K562 (cell line): Measurements from ENCODE around the gene LMF2. TPM values are rescaled to one million over a fixed set of nuclear protein-coding genes. Genes with fewer than 3 reads are reported as not detected.

Experiments used
- ATAC-seq: fragments of 200-7000 bp; cut with Tn5 transposase; 3 replicates; pipeline ENCODE4 v1.9.1; 2020; ENCODE audit warnings: moderate library complexity
- BruUV-seq: library from RNA; stranded (reverse); fragments of 400-500 nt; replicated peaks from 2 replicates; lab custom pipeline; 2021; lab: Mats Ljungman, UMichigan
- CTCF ChIA-PET: fragments of 300-600 bp; formaldehyde crosslinking; extraction: SDS; loops from one replicate; lab custom pipeline; 2021; ENCODE audit warnings: low intra/inter-chr PET ratio; lab: Yijun Ruan, JAX
- POLR2A ChIA-PET: fragments of 300-600, 350-650 bp; sonication (Branson Sonifier 250); formaldehyde crosslinking; extraction: SDS; loops from one replicate; lab custom pipeline; 2021; ENCODE audit warnings: antibody characterized with exemption, inconsistent platforms; lab: Yijun Ruan, JAX
- DNase-seq, 4 experiments: peaks; one replicate each; pipeline versions ENCODE4 v3.0.0 to v3.0.0-alpha.2; 2011 to 2018; ENCODE audit warnings: low spot score in 3 of 4, mixed read lengths in 3 of 4; ENCODE audit errors: extremely low read depth in 1 of 4
- FAIRE-seq: peaks from 2 replicates; lab custom pipeline; 2011; peaks lifted over from hg19 to GRCh38; lab: Jason Lieb, UNC
- H2AFZ ChIP-seq: 2 replicates; pipeline ENCODE4 v1.6.0; 2011; ENCODE audit warnings: low read depth, low read length, control low read depth, inconsistent platforms
- H3K27ac ChIP-seq: fragments of 200-600 bp; 3 replicates; pipeline ENCODE4 v1.8.0; 2011; ENCODE audit warnings: low read depth, mild to moderate bottlenecking, control low read depth, inconsistent platforms, low read length, moderate library complexity, mixed read lengths; ENCODE audit errors: extremely low read depth
- H3K27me3 ChIP-seq, 2 experiments: fragments of 300-600 bp in 1 of 2; 2 replicates in 1 of 2; 3 replicates in 1 of 2; pipeline versions ENCODE4 v1.6.0 to v1.8.0; 2011; ENCODE audit warnings: inconsistent platforms in 2 of 2, low read length in 2 of 2, mild to moderate bottlenecking in 1 of 2, mixed read lengths in 1 of 2, moderate library complexity in 1 of 2; ENCODE audit not compliant: control insufficient read depth in 2 of 2, insufficient read depth in 2 of 2
- H3K36me3 ChIP-seq: fragments of 300-600 bp; 3 replicates; pipeline ENCODE4 v1.8.0; 2011; ENCODE audit warnings: mild to moderate bottlenecking, low read length, inconsistent platforms; ENCODE audit not compliant: control insufficient read depth, insufficient read depth
- H3K4me1 ChIP-seq, 2 experiments: fragments of 200-600 bp in 1 of 2; replicated peaks in 1 of 2; 2 replicates in 1 of 2; 3 replicates in 1 of 2; pipeline versions ENCODE4 v1.5.1 to v1.8.0; 2011; ENCODE audit warnings: inconsistent platforms in 2 of 2, low read length in 2 of 2, mild to moderate bottlenecking in 1 of 2, mixed read lengths in 1 of 2, moderate library complexity in 1 of 2; ENCODE audit not compliant: control insufficient read depth in 2 of 2, insufficient read depth in 2 of 2
- H3K4me2 ChIP-seq: 2 replicates; pipeline ENCODE4 v1.6.1; 2011; ENCODE audit warnings: low read length, control low read depth, inconsistent platforms, mixed read lengths; ENCODE audit not compliant: insufficient read depth
- H3K4me3 ChIP-seq: fragments of 200-600 bp; sonication (generic), shearing (Covaris generic); 2 replicates; pipeline ENCODE4 v1.5.1; 2016; ENCODE audit warnings: control low read depth, inconsistent platforms
- H3K79me2 ChIP-seq: fragments of 200-600 bp; 3 replicates; pipeline ENCODE4 v1.8.0; 2011; ENCODE audit warnings: low read length, inconsistent platforms; ENCODE audit not compliant: control insufficient read depth, insufficient read depth
- H3K9ac ChIP-seq, 2 experiments: 2 replicates each; pipeline versions ENCODE4 v1.6.0 to v1.6.1; 2011; ENCODE audit warnings: low read depth in 2 of 2, low read length in 2 of 2, control low read depth in 1 of 2, inconsistent platforms in 1 of 2, mild to moderate bottlenecking in 1 of 2, mixed read lengths in 1 of 2; ENCODE audit not compliant: insufficient read depth in 1 of 2
- H3K9me1 ChIP-seq: one replicate; pipeline ENCODE4 v1.6.0; 2011; ENCODE audit warnings: inconsistent platforms, mild to moderate bottlenecking, low read length, moderate library complexity; ENCODE audit not compliant: control insufficient read depth, insufficient read depth
- H3K9me3 ChIP-seq: replicated peaks from 2 replicates; pipeline ENCODE4 v1.5.1; 2011; ENCODE audit warnings: low read depth, low read length, inconsistent platforms; ENCODE audit not compliant: control insufficient read depth, insufficient read depth
- H4K20me1 ChIP-seq: replicated peaks from 2 replicates; pipeline ENCODE4 v1.6.1; 2011; ENCODE audit warnings: low read length, inconsistent platforms, mixed read lengths; ENCODE audit not compliant: control insufficient read depth, insufficient read depth
- HBP1 ChIP-seq: fragments of 450-650 bp; formaldehyde crosslinking; IDR thresholded peaks from 2 replicates; pipeline ENCODE4 v1.4.0; 2022; ENCODE audit warnings: missing genetic modification characterization
- POLR2G ChIP-seq: fragments of 200-400 bp; formaldehyde crosslinking; IDR thresholded peaks from 2 replicates; pipeline ENCODE4 v1.6.1; 2017; ENCODE audit warnings: low read depth, mild to moderate bottlenecking, antibody characterized with exemption, low read length, moderate library complexity
- ZBTB33 ChIP-seq: sonication (generic); formaldehyde crosslinking; IDR thresholded peaks from 2 replicates; pipeline ENCODE4 v1.8.1; 2023; ENCODE audit warnings: mild to moderate bottlenecking, missing genetic modification reagents
- WGBS: fragments of 100-300 bp; shearing (Covaris generic); methylation state at CpG from one replicate; pipeline ENCODE4 v1.1.6; 2016; ENCODE audit warnings: low coverage, mixed read lengths; ENCODE audit not compliant: insufficient coverage; ENCODE audit errors: missing lambda C conversion rate; 5-methylcytosine and 5-hydroxymethylcytosine counted together
- in situ Hi-C: fragments of 300-500 bp; cut with MboI; formaldehyde crosslinking; loops from 4 replicates; pipeline ENCODE4 v1.15.0; 2018; ENCODE audit warnings: inconsistent platforms, mixed read lengths
- intact Hi-C: fragments of 100-400 bp; cut with micrococcal nuclease; formaldehyde crosslinking; loops from 2 replicates; pipeline ENCODE4 v1.14.2; 2022
- polyA plus RNA-seq, 8 experiments: library from polyadenylated mRNA; depleted of rRNA in 4 of 8; stranded (reverse) in 5 of 8; unstranded in 3 of 8; fragments of >200 nt; fragmentation: Nextera tagmentation in 2 of 8; fragmentation: Illumina TruSeq in 1 of 8; extraction: Ambion mirVana in 2 of 8; extraction: Trizol in 1 of 8; gene quantifications; 2 replicates each; pipeline versions ENCODE4 v1.2.1 to v1.2.3, GENCODE V29; 2011 to 2014; ENCODE audit warnings: inconsistent platforms in 1 of 8, missing spikeins in 1 of 8
- total RNA-seq, 7 experiments: library from RNA; depleted of rRNA in 6 of 7; stranded (reverse); fragments of >200 nt in 6 of 7; fragmentation: Illumina TruSeq in 2 of 7; extraction: Trizol in 2 of 7; gene quantifications; 2 replicates each; pipeline versions ENCODE4 v1.2.1 to v1.2.3, GENCODE V29; 2011 to 2021; ENCODE audit warnings: low replicate concordance in 1 of 7

LMF2 gene
- total and polyA plus RNA-seq, 9 of the 15 experiments (the other 6 are each of a cell fraction or from before 2014, with no cell fraction given) = 0.08 to 37.1 (median 7.6) TPM

GRCh38 chr22:50529897-50530579 lies 22.5 kb upstream of the LMF2 start, which contains the start of gene TYMP:
TYMP (minus strand) TSS chr22:50530012; CDS start chr22:50529709, 303 bp downstream.
- Histone ChIP-seq H3K4me2 (no peak within 1 kb of the TSS), H3K9me3 (0 out of 2 replicates have a peak, but pooled peaks cover 2% of the 10 kb centered on the region), H3K4me3 (no peak within 1 kb of the TSS), H3K36me3 (no peaks in the 10 kb centered on the region), H2AFZ (no peak within 1 kb of the TSS), H3K27ac (no peak within 1 kb of the TSS), H3K9me1 (no peaks in the 10 kb centered on the region), H3K27me3 (no peaks in the 10 kb centered on the region), H3K4me1 (peaks cover 18 to 61% of the 10 kb centered on the region in 2 experiments; a peak in 4 of 5 replicates), H3K9ac (no peak within 1 kb of the TSS), H3K79me2 (peaks cover 17% of the 10 kb centered on the region; the same call in 2 of the 3 replicates), H4K20me1 (no peaks in the 10 kb centered on the region)
- in situ Hi-C loops = no loop called here
- no peak for DNase-seq
- ATAC-seq = no peak
- ChIA-PET CTCF (no interaction called here), POLR2A (no interaction called here)
- FAIRE-seq = no peak
- intact Hi-C loops = loop anchor here (5.0 kb wide), 1 partner anchor 32 kb away; the partner anchor contains the start of gene SYCE3
- BruUV-seq = no TSS peak
- TF ChIP-seq ZBTB33 (CRISPR knock-in tag) = peak; percentile 47; the same call in 1 of the 2 replicates
- no peak for TF ChIP-seq HBP1 (CRISPR knock-in tag)
- peak; percentile 27; the same call in 1 of the 2 replicates for TF ChIP-seq POLR2G
- 100% methylated on average over 6 of the region's 92 CpGs for WGBS
